ENCODE data around the gene FBXO9. TPM values are rescaled to one million over a fixed set of nuclear protein-coding genes. Genes with fewer than 3 reads are reported as not detected.

FBXO9 gene
- polyA plus RNA-seq, 1 of the 3 experiments (the other 2 are of a cell fraction): 61.9 TPM

GRCh38 chr6:53143710-53144109 is 78.5 kb downstream of the FBXO9 start:
- H3F3A ChIP-seq (replicated peaks; ENCODE audit: insufficient read depth): no peaks in the 10 kb centered on the region
- H4K20me1 ChIP-seq (ENCODE audit: insufficient read depth): no peaks in the 10 kb centered on the region
- H3K27ac ChIP-seq (ENCODE audit: low read depth in 2 of 2, low read length in 1 of 2): no peak overlapping the region
- TF ChIP-seq ZBTB33 (IDR thresholded peaks at IDR 0.05; ENCODE audit: borderline replicate concordance, low read depth) (no peak), POLR2AphosphoS5 (IDR thresholded peaks at IDR 0.05; ENCODE audit: low read depth, low read length) (no peak), RFX5 (IDR thresholded peaks at IDR 0.05; ENCODE audit: low read length) (no peak)
- H3K9me2 ChIP-seq: no peaks in the 10 kb centered on the region
- H3K4me1 ChIP-seq (ENCODE audit: control insufficient read depth in 1 of 2, insufficient read depth in 2 of 2, low read depth in 1 of 2, low read length in 1 of 2): no peaks in the 10 kb centered on the region
- 0 out of 2 replicates have a peak overlapping the region, but pooled peaks have one; percentile 16 for H2AFZ ChIP-seq (ENCODE audit: low read depth)
- H3K9ac ChIP-seq: no peak overlapping the region
- peaks cover 3% of the 10 kb centered on the region; the same call in 1 of the 2 replicates for H3K27me3 ChIP-seq (ENCODE audit: insufficient read depth)
- H3K36me3 ChIP-seq (replicated peaks in 1 of 2; ENCODE audit: control insufficient read depth in 1 of 2, insufficient read depth in 2 of 2, low read length in 1 of 2): no peaks in the 10 kb centered on the region
- no peak overlapping the region for H3K4me3 ChIP-seq (ENCODE audit: low read depth in 2 of 2, low read length in 1 of 2)
- 9% methylated on average over 3 of the region's 3 CpGs for WGBS (ENCODE audit: low lambda C conversion rate)
- H3K79me2 ChIP-seq (ENCODE audit: insufficient read depth): no peaks in the 10 kb centered on the region
- POLR2A ChIA-PET: no interaction called here
- CTCF ChIA-PET: no interaction called here
- no peak for DNase-seq
- H3K4me2 ChIP-seq: no peak overlapping the region
- no peaks in the 10 kb centered on the region for H3K9me3 ChIP-seq

GRCh38 chr6:53144802-53145201 is 79.6 kb downstream of the FBXO9 start:
- no peak overlapping the region for H3K4me2 ChIP-seq
- no peak for DNase-seq

More at GRCh38 chr6:53144802-53145201, 79.6 kb downstream of the FBXO9 start:
- Histone ChIP-seq H3K27ac (ENCODE audit: low read depth in 2 of 2, low read length in 1 of 2) (no peak overlapping the region), H2AFZ (ENCODE audit: low read depth) (no peak overlapping the region), H3K9ac (no peak overlapping the region), H3K4me1 (ENCODE audit: control insufficient read depth in 1 of 2, insufficient read depth in 2 of 2, low read depth in 1 of 2, low read length in 1 of 2) (no peaks in the 10 kb centered on the region), H3K27me3 (ENCODE audit: insufficient read depth) (peaks cover 14% of the 10 kb centered on the region; the same call in 1 of the 2 replicates), H4K20me1 (ENCODE audit: insufficient read depth) (no peaks in the 10 kb centered on the region), H3K36me3 (replicated peaks in 1 of 2; ENCODE audit: control insufficient read depth in 1 of 2, insufficient read depth in 2 of 2, low read length in 1 of 2) (no peaks in the 10 kb centered on the region), H3K79me2 (ENCODE audit: insufficient read depth) (no peaks in the 10 kb centered on the region), H3F3A (replicated peaks; ENCODE audit: insufficient read depth) (no peaks in the 10 kb centered on the region), H3K9me2 (no peaks in the 10 kb centered on the region), H3K4me3 (ENCODE audit: low read depth in 2 of 2, low read length in 1 of 2) (no peak overlapping the region), H3K9me3 (no peaks in the 10 kb centered on the region)
- 17% methylated on average over 2 of the region's 2 CpGs for WGBS (ENCODE audit: low lambda C conversion rate)
- CTCF ChIA-PET: no interaction called here
- TF ChIP-seq SIN3A (IDR thresholded peaks at IDR 0.05; ENCODE audit: borderline replicate concordance, low read depth, low read length) (no peak), NRF1 (IDR thresholded peaks at IDR 0.05; ENCODE audit: low read depth, low read length) (no peak), SMC3 (IDR thresholded peaks at IDR 0.05; ENCODE audit: low read depth, low read length) (no peak), FOXM1 (IDR thresholded peaks at IDR 0.05; ENCODE audit: low read depth) (no peak), PBX3 (IDR thresholded peaks at IDR 0.05) (no peak), ZBTB33 (IDR thresholded peaks at IDR 0.05; ENCODE audit: borderline replicate concordance, low read depth) (no peak), YY1 (IDR thresholded peaks at IDR 0.05; ENCODE audit: low read depth) (no peak), FOXJ3 (CRISPR knock-in tag; IDR thresholded peaks at IDR 0.05) (no peak), USF1 (IDR thresholded peaks at IDR 0.05; ENCODE audit: borderline replicate concordance, low read depth) (no peak)
- POLR2A ChIA-PET: no interaction called here

Measured in SK-N-SH (cell line).